HepG2 (cell line): ENCODE results near the gene ZNF19. TPM values are rescaled to one million over a fixed set of nuclear protein-coding genes. Genes with fewer than 3 reads are reported as not detected.

ENCODE experiments used
- DNMT3B ChIP-seq: conservative IDR thresholded peaks from 2 replicates; pipeline ENCODE4 v1.6.1; 2016; ENCODE audit warnings: missing biosample characterization, control low read depth
- DR1 ChIP-seq: sonication (generic); formaldehyde crosslinking; IDR thresholded peaks from 2 replicates; pipeline ENCODE4 v1.8.0; 2021; ENCODE audit warnings: mild to moderate bottlenecking, missing genetic modification reagents, inconsistent platforms
- ELF3 ChIP-seq: IDR thresholded peaks from 2 replicates; pipeline ENCODE4 v1.6.1; 2016; ENCODE audit warnings: missing genetic modification reagents, missing compliant biosample characterization
- FOXP1 ChIP-seq, 2 experiments: fragments of 450-650 bp in 1 of 2; IDR thresholded peaks; 2 replicates each; pipeline ENCODE4 v1.6.1; 2017 to 2018; ENCODE audit warnings: antibody characterized with exemption in 1 of 2
- HBP1 ChIP-seq: IDR thresholded peaks from 2 replicates; pipeline ENCODE4 v1.6.1; 2016; ENCODE audit warnings: low read depth, control low read depth
- HIVEP1 ChIP-seq: sonication (generic); formaldehyde crosslinking; IDR thresholded peaks from 2 replicates; pipeline ENCODE4 v1.4.0; 2020; ENCODE audit warnings: mild to moderate bottlenecking, missing genetic modification reagents
- HNRNPH1 ChIP-seq: fragments of 200-400 bp; formaldehyde crosslinking; optimal IDR thresholded peaks from 2 replicates; pipeline ENCODE3; 2017; ENCODE audit warnings: mild to moderate bottlenecking, low read depth, low read length
- HNRNPUL1 ChIP-seq: fragments of 200-400 bp; formaldehyde crosslinking; IDR thresholded peaks from 2 replicates; pipeline ENCODE4 v1.6.1; 2017; ENCODE audit warnings: low read depth, mild to moderate bottlenecking, low read length, moderate library complexity
- KAT7 ChIP-seq: IDR thresholded peaks from 2 replicates; pipeline ENCODE4 v1.6.1; 2018; ENCODE audit warnings: borderline replicate concordance, missing compliant biosample characterization
- LRRFIP1 ChIP-seq: sonication (generic); formaldehyde crosslinking; conservative IDR thresholded peaks from 2 replicates; pipeline ENCODE4 v1.4.0; 2020; ENCODE audit warnings: missing genetic modification reagents
- MTA1 ChIP-seq: sonication (generic); formaldehyde crosslinking; IDR thresholded peaks from 2 replicates; pipeline ENCODE4 v1.4.0; 2020; ENCODE audit warnings: missing genetic modification reagents, mild to moderate bottlenecking, borderline replicate concordance
- NFIC ChIP-seq: IDR thresholded peaks from 2 replicates; pipeline ENCODE4 v1.6.1; 2012; ENCODE audit warnings: mild to moderate bottlenecking, low read length, inconsistent platforms
- NFYC ChIP-seq: IDR thresholded peaks from 2 replicates; pipeline ENCODE4 v1.6.1; 2016; ENCODE audit warnings: missing genetic modification reagents, missing compliant biosample characterization
- RBM22 ChIP-seq: fragments of 200-400 bp; formaldehyde crosslinking; optimal IDR thresholded peaks from 2 replicates; pipeline ENCODE3; 2017; ENCODE audit warnings: mild to moderate bottlenecking, low read length, moderate library complexity
- RFXANK ChIP-seq: IDR thresholded peaks from 2 replicates; pipeline ENCODE4 v1.6.1; 2016
- SP2 ChIP-seq: sonication (generic); formaldehyde crosslinking; IDR thresholded peaks from 2 replicates; pipeline ENCODE4 v1.5.1; 2020; ENCODE audit warnings: mild to moderate bottlenecking, missing genetic modification reagents
- SRY ChIP-seq: sonication (generic); formaldehyde crosslinking; IDR thresholded peaks from 2 replicates; pipeline ENCODE4 v1.8.0; 2022; ENCODE audit warnings: mild to moderate bottlenecking, missing genetic modification reagents
- TEAD3 ChIP-seq: optimal IDR thresholded peaks from 2 replicates; pipeline ENCODE3; 2016; ENCODE audit warnings: borderline replicate concordance
- ZBTB39 ChIP-seq: sonication (generic); formaldehyde crosslinking; IDR thresholded peaks from 2 replicates; pipeline ENCODE4 v1.5.0; 2020; ENCODE audit warnings: missing genetic modification reagents
- ZBTB42 ChIP-seq: sonication (generic); formaldehyde crosslinking; IDR thresholded peaks from 2 replicates; pipeline ENCODE4 v1.5.0; 2020; ENCODE audit warnings: mild to moderate bottlenecking, missing genetic modification reagents
- ZMAT5 ChIP-seq: sonication (generic); formaldehyde crosslinking; IDR thresholded peaks from 2 replicates; pipeline ENCODE4 v1.5.0; 2020; ENCODE audit warnings: mild to moderate bottlenecking, low read depth, missing genetic modification reagents, borderline replicate concordance
- ZNF282 ChIP-seq: fragments of 450-650 bp; IDR thresholded peaks from 2 replicates; pipeline ENCODE4 v1.6.1; 2018; ENCODE audit not compliant: partially characterized antibody
- ZNF547 ChIP-seq: sonication (generic); formaldehyde crosslinking; IDR thresholded peaks from 2 replicates; pipeline ENCODE4 v1.5.1; 2020; ENCODE audit warnings: mild to moderate bottlenecking, missing genetic modification reagents
- ZNF556 ChIP-seq: sonication (generic); formaldehyde crosslinking; IDR thresholded peaks from 2 replicates; pipeline ENCODE4 v1.4.0; 2020; ENCODE audit warnings: mild to moderate bottlenecking, missing genetic modification reagents, borderline replicate concordance
- ZSCAN31 ChIP-seq: sonication (generic); formaldehyde crosslinking; IDR thresholded peaks from 2 replicates; pipeline ENCODE4 v1.5.0; 2020; ENCODE audit warnings: low read depth, mild to moderate bottlenecking, missing genetic modification reagents
- polyA plus RNA-seq, 8 experiments: library from polyadenylated mRNA; depleted of rRNA in 3 of 8; stranded (reverse) in 7 of 8; unstranded in 1 of 8; fragments of >200 nt; fragmentation: Illumina TruSeq in 4 of 8; extraction: Trizol in 4 of 8; gene quantifications; 2 replicates each; pipeline versions ENCODE4 v1.2.1 to v1.2.3, GENCODE V29; 2011 to 2016; ENCODE audit warnings: low read depth in 4 of 8, missing spikeins in 1 of 8, mixed read lengths in 1 of 8; ENCODE audit not compliant: insufficient read depth in 1 of 8
- total RNA-seq, 5 experiments: library from RNA; depleted of rRNA; stranded (reverse); fragments of >200 nt; fragmentation: Illumina TruSeq; extraction: Trizol; gene quantifications; 2 replicates each; pipeline ENCODE4 v1.2.3, GENCODE V29; 2016; ENCODE audit warnings: low read depth in 1 of 5

The ZNF19 gene
- total and polyA plus RNA-seq, 2 of the 13 experiments (the other 11 are each of a cell fraction or from before 2014, with no cell fraction given): 3.2 to 5.8 TPM

- peak; percentile 87 for TF ChIP-seq HBP1
- 0 out of 2 replicates have a peak, but pooled peaks have one; percentile 31 for TF ChIP-seq LRRFIP1 (CRISPR knock-in tag)
- no peak for TF ChIP-seq NFIC
- TF ChIP-seq RBM22: no peak
- TF ChIP-seq ZBTB42 (CRISPR knock-in tag): peak; percentile 97
- TF ChIP-seq ZNF282: no peak
- no peak for TF ChIP-seq ZBTB39 (CRISPR knock-in tag)
- no peak for TF ChIP-seq HNRNPH1
- peak; percentile 95 for TF ChIP-seq ZSCAN31 (CRISPR knock-in tag)
- 0 out of 2 replicates have a peak, but pooled peaks have one; percentile 32 for TF ChIP-seq HNRNPUL1
- TF ChIP-seq ZNF556 (CRISPR knock-in tag): no peak; the same call in 1 of the 2 replicates
- TF ChIP-seq FOXP1 (IDR thresholded peaks at IDR 0.05): no peak
- TF ChIP-seq FOXP1 (CRISPR knock-in tag; IDR thresholded peaks at IDR 0.05): no peak; the same call in 1 of the 2 replicates
- TF ChIP-seq MTA1: peak; percentile 80; the same call in 1 of the 2 replicates
- TF ChIP-seq HIVEP1 (CRISPR knock-in tag): peak; percentile 94
- TF ChIP-seq DR1 (CRISPR knock-in tag): peak; percentile 88
- TF ChIP-seq SRY (CRISPR knock-in tag): peak; percentile 96
- TF ChIP-seq KAT7 (CRISPR knock-in tag): peak; percentile 99
- TF ChIP-seq ZMAT5 (CRISPR knock-in tag): no peak
- TF ChIP-seq ELF3: peak; percentile 89
- TF ChIP-seq RFXANK: peak; percentile 92
- TF ChIP-seq DNMT3B (CRISPR knock-in tag): no peak
- TF ChIP-seq NFYC: peak; percentile 63
- peak; percentile 93; the same call in 1 of the 2 replicates for TF ChIP-seq ZNF547 (CRISPR knock-in tag)
- TF ChIP-seq TEAD3 (CRISPR knock-in tag): peak; percentile 89
- TF ChIP-seq SP2: peak; percentile 74
These were observed 27.2 kb downstream of the ZNF19 start, which contains the start of gene ZNF23 (continued) for GRCh38 chr16:71461686-71462648.
